ENCODE results near the gene PWWP2B. TPM values are rescaled to one million over a fixed set of nuclear protein-coding genes. Genes with fewer than 3 reads are reported as not detected.

The PWWP2B gene
- total RNA-seq, 2 experiments from 2014 or later, result 3.5 to 3.8 TPM

DNA sequence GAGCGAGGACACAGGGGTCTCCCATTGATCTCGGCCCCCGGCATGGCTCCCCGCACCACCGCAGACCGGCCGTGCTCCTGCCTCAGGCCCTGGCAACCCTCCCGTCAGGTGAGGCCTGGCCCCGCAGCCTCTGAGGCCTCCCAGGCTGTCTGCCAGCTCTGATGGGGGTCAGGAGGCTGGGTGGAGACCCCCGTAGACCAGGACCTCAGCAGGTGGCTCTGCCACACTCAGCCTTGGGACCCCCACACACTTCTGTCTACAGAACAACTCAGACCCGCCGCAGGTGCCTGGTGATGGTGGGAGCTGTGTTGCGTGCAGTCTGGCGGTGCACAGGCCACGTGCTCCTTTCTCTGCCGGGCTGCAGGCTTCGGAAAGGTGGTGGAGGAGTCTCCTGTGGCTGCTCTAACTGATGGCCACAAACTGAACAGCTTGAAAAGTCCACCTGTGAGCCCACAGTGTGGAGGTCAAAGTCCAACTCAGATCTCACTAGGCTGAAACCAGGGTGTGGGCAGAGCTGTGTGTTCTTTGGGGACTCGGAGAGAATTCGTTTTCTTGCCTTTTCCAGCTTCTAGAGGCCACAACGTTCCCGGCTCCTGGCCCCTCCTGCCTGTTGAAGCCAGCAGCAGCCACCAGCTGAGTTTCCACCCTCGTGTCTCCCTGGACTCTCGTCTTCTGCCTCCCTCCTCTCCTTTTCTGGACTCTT is 62.5 kb downstream of the PWWP2B start:
- ChIA-PET POLR2A (no interaction called here), CTCF (interaction anchor here (0.6 to 3.0 kb wide), 5 partner anchors 78 to 209 kb away, joined by 3 to 10 read pairs (median 3); no protein-coding TSS in a partner anchor)

DNA sequence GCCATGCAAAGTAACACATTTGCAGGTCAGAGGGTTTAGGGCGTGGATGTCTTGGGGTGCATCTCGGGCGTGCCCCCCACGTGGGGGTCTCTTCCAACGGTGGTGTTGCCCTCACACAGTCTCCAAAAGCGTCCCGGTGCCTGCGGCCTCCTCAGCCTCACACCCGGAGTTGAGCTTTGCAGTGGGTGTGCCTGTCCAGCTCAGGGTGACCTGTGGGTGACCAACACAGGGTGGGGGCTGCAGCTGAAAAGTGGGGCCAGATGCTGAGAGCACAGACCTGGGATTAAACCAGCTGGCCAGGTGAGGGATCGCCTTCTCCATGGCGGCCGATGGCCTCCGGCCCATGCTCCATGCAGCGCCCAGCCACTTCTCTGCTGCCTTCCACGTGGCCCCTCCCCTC is 63.1 kb downstream of the PWWP2B start:
- ChIA-PET CTCF (interaction anchor here (0.7 to 3.0 kb wide), 4 partner anchors 167 to 209 kb away, joined by 3 to 10 read pairs (median 4); no protein-coding TSS in a partner anchor), POLR2A (no interaction called here)

DNA sequence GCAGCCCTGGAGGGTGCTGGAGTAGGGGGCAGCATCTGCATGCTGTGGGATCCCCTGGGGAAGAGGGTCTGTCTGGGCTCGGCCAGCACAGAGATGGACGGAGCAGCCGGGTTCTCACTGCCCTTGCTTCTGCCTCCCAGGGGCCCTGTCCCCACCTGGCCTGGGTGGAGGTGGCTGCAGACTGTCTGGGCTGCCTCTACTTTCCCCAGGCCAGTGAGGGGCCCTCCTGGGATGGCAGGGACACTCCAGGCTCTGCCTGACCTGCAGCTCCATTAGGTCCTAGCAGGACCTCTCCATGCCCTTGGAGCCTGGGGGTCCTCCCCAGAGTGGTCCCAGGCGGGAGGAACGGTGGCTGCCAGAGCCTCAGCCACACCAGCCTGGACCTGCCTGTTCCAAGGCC is 63.7 kb downstream of the PWWP2B start:
- ChIA-PET POLR2A (no interaction called here), CTCF (interaction anchor here (0.7 to 3.0 kb wide), 2 partner anchors 173 to 178 kb away, joined by 3 to 10 read pairs; no protein-coding TSS in a partner anchor)

DNA sequence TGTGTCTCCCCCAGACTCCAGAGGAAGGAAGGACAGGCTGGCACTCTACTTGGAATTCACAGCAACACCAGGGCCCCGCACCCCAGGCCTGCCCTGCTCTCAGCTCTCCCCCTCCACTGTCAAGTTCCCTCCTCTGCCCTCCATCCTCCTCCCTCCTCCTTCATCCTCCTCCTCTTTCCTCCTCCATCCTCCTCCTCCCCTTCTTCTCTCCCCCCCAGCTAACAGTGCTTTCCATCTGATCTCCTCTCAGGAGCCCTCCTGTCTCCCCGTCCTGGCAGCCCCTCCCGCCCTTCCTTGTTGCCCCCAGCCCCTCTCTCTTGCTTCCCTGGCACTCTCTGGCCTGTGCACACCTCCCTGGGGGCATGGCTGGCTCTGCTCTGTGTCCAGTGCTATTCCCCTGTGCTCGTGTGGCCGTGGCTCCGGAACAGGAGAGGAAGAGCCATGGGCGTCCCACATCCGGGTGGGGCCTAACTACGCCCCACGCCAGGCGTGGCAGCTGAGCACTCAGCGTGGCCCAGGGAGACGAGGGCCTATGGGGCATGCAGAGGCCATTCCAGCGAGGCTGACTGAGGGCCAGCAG is 64.2 kb downstream of the PWWP2B start:
- ChIA-PET POLR2A (interaction anchor here (0.6 kb wide), 1 partner anchor 19 kb away, joined by 5 read pairs; no protein-coding TSS in a partner anchor), CTCF (no interaction called here)

DNA sequence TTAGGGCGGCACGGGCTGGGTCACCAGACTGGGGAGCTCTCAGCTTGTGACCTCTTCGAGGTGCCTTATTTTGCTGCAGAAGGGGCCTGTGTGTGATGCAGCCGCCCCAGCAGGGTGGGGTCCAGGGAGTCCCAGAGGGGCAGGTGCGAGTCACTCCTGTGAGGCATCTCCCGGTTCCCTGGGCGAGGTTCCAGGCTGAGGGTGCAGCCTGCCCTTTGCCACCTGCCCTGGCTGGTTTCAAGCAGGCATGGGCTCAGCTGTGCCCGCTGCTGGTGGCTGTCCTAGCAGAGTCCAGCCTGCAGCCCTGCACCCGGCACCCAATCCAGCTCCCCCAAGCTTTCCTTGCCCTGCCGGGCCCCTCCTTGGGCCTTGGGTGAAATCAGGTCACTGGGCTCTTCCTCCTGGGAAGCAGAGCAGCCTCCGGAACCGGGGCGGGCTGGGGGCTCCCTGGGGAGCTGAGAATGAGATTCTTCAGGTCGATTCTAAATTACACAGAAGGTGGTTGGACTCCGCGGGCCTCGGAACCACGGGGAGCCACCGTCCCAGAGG is 64.8 kb downstream of the PWWP2B start:
- CTCF ChIA-PET, result no interaction called here
- POLR2A ChIA-PET, result interaction anchor here (0.6 kb wide), 1 partner anchor 19 kb away, joined by 5 read pairs; no protein-coding TSS in a partner anchor

DNA sequence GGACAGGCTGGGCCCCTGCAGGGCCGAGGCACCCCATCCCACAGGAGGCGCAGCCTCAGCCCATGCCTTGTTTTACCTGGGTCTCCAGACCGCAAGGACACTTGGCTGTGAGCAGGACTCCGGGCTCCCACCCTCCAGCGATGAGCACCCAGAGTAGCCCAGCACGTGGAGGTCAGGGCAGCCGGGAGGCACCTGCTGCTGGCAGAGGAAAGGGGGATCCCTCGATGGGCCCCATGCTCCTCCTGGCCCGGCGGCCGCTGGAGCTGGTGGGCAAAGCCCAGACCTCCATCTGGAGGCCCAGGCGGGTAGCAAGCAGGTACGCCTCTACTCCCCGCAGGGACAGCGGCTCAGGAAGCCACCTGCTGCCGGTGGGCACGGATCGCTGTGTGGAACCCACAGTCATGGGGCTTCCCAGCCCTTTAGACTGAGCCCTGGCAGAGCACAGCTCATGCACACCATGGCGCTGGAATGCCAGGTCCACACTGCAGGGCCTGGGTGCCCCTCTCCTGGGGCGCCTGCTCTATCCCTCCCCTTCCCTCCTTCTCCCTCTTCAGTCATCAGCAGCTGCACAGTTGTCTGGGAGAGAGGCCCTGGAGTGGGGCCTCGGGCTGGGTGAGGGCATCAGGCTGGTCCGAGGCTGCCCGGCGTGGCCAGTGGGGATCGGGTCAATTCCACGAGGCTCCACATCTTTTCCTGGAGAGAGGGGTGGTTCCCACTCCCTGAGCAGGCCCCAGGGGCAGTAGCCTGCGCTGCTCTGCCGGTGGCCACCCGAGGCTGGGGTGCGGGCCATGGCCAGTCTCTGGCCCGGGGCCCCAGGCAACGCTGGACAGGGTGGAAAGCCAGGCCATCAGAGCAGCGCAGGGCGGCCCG is 65.7 kb downstream of the PWWP2B start:
- CTCF ChIA-PET, result no interaction called here
- POLR2A ChIA-PET, result interaction anchor here (0.6 kb wide), 1 partner anchor 14 kb away, joined by 3 read pairs; no protein-coding TSS in a partner anchor

DNA sequence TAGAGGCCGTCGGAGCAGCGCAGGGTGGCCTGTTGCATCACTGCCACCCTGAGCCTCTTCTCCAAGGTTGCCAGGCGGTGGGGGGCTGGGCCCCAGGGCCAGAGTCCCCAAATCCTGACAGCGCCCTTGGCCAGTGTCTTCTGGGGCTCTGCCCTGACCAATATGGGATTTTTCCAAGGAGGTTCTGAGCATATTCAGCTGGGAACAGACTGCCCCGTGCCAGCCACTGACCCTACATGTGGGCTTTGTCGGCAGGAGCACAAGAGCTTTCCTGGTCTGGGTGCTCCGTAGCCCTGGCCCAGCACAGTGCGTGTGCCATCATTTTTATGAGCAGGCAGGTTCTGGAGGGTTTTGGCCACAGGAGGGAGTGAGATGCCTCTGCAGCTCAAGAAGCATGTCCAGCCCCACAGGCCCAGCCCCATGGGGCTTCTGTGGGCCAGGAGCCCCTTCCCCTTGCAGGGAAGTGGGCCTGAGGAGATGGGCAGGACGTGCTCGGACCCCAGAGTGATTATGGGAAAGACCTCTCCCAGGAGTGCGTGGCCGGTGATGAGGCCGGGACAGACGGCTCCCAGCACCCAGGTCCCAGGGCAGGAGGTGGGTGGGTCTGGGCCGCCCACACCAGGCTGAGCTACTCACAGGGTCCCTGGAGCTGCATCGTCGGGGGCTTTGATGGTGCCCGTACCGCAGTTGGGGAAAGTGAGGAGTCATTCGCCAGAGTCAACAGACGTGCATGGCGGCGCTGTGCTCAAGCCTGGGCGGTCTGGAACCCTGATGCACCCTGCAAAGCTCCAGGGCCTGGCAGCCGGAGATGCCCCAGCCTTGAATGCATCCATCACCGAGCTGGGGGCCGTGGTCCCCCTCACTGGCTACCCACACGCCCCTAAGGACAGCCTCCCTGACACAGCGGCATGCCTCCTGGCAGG is 66.6 kb downstream of the PWWP2B start:
- CTCF ChIA-PET, result no interaction called here
- POLR2A ChIA-PET, result no interaction called here

DNA sequence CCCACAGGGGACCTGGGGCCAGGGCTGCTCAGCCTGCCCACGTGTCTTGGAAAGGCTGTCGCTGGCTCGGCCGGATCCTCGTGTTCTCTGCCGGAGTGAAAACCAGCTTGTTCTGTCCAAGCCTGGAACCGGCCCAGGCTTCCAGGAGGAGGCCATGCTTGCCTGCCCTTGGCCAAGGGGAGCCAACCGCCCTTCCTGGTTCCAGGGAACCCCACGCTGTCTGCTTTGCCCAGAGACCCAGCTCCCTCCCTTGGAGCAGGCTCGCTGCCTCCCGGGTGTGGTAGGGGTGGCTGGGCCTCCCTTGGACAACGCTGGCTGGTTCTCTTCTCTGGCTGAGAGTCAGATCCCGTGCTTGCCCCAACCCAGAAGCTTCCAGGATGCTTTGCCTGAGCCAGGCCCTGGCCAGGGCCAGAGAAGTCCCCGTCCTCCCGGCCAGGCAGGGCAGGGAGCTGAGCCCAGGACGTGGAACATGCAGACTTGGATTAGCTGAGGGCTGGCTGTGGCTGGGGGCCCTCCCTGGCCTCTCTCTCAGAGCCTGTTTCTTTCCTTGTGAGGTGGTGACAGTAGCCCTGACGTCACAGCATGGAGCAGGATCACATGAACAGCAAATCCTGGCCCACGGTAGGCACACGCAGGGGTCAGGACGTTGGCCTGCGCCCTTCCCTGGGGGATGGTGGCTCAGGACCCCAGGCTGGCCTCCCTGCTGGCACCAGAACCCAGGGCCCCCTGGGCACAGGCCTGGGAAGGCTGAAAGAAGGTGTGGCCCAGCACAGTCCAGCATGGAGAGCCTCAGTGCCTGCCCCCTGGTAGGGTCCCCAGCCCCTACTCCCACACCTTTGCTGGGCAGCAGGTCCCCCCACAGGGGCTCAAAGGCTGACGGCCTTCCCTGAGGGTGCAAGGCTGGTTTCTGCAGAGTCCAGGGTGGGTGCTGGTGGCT is 67.5 kb downstream of the PWWP2B start:
- CTCF ChIA-PET, result no interaction called here
- POLR2A ChIA-PET, result no interaction called here

DNA sequence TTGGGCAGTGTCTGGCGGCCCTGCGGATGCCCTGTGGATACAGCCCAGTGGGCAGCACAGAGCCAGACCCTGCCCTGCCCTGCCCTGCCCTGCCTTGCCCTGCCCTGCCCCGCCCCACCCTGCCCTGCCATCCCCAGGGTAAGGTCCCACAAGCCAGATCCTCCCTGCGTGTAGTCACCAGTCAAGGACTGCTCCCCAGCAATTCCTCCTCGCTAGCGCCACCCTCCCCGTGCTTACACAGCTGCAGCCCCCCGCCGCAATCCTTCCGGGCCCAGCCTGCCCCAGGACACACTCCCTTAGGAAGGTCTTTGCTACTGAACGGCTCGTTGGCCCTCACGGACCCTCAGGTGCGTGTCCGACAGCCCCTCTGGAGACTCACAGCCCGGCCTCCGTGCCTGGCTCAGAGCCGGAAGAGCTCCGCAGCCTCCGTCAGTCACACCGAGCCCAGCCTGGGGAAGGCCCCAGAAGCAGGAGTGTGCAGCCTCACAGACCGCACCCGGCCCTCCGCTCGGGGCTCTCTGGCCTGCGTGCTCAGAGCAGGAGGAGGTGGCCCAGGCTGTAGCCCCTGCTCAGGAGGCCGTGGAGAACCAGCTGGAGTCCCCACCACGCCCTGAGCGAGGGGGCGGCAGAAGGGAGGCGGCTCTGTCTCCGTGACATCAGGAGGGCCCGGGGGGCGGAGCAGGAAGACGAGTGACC is 68.3 kb downstream of the PWWP2B start:
- CTCF ChIA-PET, result no interaction called here
- POLR2A ChIA-PET, result no interaction called here

DNA sequence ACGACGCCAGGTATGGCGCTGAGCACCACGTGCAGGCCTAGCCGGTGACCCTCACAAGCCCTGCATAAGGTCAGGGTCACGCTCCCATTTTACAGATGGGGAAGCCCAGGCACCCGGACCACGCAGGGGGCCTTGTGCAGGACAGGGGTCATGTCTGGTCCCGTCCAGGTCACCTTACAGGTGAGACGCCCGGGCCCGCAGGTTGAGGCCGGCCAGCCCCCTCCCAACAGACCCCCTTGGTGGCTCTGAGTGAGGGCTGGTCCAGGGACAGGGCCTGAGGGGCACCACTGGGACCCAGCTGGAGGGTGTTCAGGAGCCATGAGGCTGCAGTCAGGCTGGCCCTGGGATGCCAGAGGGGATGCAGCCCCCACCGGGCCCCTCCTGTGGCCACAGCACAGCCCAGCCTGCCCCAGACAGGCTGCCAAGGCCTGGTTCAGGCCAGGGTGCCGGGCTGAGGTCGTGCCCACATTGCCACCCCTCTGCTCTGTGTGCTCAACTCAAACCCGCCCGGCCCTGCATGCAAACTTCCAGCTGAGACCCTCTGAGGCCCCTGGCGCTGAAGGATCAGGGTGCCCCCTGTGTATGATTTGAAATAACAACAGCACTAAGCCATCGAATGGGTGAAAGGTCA is 69.0 kb downstream of the PWWP2B start:
- ChIA-PET POLR2A (no interaction called here), CTCF (no interaction called here)

DNA sequence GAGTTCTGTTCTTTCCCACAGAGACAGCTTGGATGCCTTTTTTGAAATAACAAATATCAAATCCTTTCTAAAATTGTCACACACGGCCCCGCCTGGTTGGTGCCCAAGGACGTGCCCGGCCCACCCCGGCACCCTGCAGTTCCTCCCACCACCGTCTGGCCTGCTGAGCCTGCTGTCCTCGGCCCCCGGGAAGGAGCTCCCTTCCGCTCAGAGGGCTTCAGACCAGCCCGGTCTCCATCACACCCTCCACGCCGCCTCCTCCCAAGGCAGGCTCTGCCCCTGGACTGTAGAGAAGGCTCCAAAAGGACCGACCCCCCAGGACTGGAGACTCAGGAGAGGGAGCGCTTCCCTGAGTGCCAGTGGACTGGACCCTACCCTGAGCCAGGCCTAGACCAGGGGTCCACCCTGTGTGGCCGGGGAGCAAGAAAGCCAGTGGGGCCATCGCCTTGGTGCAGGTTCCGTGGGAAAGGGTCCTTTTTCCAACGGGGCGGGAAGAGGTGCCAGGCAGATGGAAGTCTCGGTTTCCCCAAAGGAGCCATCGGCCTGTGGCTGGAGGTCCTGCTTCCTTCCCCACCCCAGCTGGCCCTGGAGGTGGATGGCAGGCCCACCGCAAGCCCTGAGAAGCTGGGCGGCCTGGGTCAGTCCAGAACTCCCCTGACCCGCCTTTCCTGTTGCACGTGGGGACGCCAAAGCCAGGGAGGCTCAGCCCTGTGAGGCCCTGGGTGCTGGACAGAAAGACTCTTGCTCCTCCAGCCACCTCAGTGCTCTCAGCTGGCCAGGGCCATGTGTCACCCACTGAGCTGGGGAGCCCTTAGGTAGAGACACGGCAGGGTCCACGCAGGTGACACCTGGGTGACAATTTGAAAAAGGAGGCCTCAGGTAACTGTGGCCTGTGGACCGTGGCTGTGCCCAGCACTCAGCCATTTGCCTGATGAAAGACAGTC is 69.8 kb downstream of the PWWP2B start:
- POLR2A ChIA-PET, result no interaction called here
- CTCF ChIA-PET, result no interaction called here

Other genes with a start within 250 kb of the PWWP2B start
- 10 to 100 TPM; 10.1 to 10.2 TPM for gene DPYSL4, start 210.3 kb upstream of the PWWP2B start, total RNA-seq
- gene STK32C, start 89.2 kb upstream of the PWWP2B start, total RNA-seq, result 10 to 100 TPM; 15.7 to 16.3 TPM
- gene LRRC27, start 65.0 kb upstream of the PWWP2B start, total RNA-seq, result 1 to 10 TPM; 2.4 to 3.4 TPM
- 1 to 10 TPM; 4.8 to 4.9 TPM for gene INPP5A, start 140.6 kb downstream of the PWWP2B start, total RNA-seq